AG09319 (cell line): Measurements from ENCODE around the gene ANKRD44.

Experiments
- DNase-seq: peaks from one replicate; pipeline ENCODE4 v3.0.0-alpha.2; 2010; ENCODE audit warnings: low read depth; ENCODE audit errors: extremely low read depth
- TF ChIP-seq, protein P1 (sequence below): IDR thresholded peaks from 2 replicates; pipeline ENCODE4 v1.5.1; 2011; ENCODE audit warnings: low read depth, mild to moderate bottlenecking, inconsistent platforms, low read length, moderate library complexity

ANKRD44 gene

DNA sequence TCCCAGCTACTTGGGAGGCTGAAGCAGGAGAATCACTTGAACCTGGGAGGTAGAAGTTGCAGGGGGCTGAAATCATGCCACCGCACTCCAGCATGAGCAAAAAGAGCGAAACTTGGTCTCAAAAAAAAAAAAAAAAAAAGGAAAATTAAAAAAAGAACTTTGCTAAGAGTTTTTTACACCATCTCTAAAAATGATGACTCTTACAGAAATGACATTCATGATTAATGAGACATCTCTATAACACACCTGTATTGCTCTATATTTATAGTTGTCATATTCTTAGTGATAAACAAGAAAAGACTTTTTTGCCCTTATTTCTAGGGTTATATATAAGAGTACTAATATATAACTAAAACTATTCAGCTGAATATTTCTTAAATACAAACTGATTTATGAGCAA lies 34.4 kb downstream of the ANKRD44 start:
- TF ChIP-seq, protein P1, sequence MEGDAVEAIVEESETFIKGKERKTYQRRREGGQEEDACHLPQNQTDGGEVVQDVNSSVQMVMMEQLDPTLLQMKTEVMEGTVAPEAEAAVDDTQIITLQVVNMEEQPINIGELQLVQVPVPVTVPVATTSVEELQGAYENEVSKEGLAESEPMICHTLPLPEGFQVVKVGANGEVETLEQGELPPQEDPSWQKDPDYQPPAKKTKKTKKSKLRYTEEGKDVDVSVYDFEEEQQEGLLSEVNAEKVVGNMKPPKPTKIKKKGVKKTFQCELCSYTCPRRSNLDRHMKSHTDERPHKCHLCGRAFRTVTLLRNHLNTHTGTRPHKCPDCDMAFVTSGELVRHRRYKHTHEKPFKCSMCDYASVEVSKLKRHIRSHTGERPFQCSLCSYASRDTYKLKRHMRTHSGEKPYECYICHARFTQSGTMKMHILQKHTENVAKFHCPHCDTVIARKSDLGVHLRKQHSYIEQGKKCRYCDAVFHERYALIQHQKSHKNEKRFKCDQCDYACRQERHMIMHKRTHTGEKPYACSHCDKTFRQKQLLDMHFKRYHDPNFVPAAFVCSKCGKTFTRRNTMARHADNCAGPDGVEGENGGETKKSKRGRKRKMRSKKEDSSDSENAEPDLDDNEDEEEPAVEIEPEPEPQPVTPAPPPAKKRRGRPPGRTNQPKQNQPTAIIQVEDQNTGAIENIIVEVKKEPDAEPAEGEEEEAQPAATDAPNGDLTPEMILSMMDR, result no peak
- DNase-seq, result no peak

DNA sequence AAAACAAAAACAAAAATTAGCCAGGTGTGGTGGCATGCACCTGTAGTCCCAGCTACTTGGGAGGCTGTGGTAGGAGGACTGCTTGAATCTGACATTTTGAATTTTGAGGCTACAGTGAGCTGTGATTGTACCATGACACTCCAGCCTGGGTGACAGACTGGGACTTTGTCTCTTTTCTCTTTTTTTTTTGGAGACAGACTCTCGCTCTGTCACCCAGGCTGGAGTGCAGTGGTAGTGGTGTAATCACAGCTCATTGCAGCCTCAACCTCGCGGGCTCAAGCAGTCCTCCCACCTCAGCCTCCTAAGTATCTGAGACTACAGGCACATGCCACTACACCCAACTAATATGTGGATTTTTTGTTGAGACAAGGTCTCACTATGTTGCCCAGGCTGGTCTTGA lies 35.6 kb downstream of the ANKRD44 start:
- TF ChIP-seq, protein P1, result no peak
- DNase-seq, result no peak

DNA sequence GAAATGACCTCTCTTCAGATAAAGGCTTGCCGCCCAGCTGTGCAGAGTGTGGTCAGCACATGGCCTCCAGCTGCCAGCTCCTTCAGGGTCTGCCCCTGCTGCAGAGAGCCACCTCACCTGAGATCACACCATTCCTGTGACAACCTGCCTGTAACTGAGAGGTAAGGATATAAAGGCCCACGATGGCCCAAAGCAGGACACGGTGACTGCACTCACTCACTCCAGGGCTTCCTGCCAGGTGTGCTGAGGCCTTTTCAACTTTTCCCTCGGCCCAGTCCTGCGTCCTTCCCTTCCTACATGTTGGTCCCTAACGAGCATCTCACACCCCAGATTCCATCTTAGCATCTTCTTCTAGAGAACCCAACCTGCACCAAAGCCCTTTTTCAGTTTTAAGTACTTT lies 36.2 kb downstream of the ANKRD44 start:
- DNase-seq, result no peak
- TF ChIP-seq, protein P1, result no peak

DNA sequence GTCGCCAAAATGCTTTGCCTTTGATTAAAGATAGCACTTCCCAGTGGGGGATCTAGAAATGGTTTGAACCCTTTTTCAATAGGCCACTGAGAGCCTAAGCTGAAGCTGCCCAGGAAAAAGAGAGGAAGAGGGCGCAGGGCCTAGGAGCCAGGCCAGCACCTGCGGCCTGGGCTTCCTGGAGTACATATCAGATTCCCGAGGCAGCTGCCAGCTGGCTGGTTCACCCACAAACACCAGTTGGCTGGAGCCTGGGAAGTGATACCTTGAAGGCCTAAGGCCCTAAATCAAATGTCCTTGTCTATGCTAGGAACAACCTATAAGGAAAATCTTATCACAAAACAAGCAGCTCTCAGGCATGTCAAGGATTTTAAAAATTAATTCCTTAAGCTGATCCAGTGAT lies 37.1 kb downstream of the ANKRD44 start:
- DNase-seq, result no peak
- TF ChIP-seq, protein P1, result no peak

DNA sequence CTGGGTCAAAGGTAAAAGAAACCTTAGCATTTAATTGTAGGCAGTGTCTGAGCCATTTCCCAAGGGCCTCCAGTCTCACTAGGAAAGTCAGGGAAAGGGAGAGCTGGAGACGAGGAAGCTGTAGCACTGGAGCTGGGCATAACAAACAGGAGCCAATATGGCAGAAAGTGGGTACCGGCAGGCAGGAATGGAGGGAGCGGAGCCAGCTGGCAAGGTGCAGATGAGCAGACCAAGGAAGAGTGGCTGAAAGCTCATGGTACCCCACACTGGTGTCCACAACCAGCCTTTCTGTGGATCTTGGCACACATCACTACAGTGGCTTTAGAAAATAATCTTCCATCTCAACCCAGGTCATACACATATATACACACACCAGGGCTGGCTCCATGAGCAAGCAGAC lies 40.0 kb downstream of the ANKRD44 start:
- DNase-seq, result no peak
- TF ChIP-seq, protein P1, result no peak

DNA sequence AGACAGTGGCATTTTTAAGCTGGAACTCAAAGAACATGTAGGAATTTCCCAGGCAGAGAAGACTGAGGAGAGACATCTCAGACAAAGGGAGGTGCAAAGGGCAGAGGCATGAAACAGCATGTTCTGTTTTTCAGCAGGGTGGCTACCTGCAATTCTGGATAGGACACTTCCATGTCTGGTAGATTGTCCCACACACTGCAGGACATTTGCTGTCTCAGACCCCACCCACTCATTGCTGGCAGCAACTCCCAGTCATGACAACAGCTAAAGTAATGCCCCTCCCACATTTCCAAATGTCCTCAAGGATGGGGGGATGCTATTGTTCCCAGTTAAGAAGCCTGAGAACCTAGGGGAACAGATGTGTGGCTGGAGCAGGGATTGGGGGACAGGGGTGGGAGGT lies 40.8 kb downstream of the ANKRD44 start:
- TF ChIP-seq, protein P1, result no peak
- DNase-seq, result no peak

DNA sequence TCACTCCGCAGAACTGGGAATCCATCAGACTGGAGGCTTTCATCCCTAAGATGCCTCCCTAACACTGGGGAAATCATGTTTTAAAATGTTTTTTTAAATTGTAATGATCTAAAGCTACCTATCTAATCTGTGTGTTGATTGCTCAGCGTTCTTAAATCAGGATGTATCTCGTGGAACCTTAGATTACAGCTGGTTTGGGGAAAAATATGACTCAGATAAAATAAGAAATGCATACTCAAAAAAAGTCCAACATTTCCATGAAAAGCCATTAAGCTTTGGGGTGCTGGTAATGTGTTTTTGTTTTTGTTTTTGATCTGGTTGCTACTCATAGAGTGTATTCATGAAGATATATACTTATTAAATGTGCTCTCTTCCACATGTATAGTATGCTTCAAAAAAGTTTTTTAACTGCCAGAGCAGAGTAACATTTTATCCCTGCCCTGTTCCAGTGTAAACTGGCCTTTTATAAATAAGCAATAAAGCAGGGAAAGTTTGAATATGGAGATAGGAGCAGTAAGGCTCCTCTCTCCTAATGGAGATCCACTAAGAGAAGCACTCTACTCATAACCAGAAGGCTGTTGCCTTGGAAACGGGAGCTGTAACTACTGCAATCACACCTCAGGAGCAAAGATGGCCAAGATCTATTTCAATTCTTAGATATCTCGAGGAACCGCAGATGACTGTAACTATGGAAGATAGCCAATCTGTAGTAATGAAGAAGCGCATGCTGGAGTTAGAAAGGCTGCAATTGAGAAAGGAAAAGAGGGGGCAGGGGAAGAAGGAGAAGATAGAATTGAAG lies 41.6 kb downstream of the ANKRD44 start:
- no peak for DNase-seq

More for the DNA sequence above, 41.6 kb downstream of the ANKRD44 start:
- TF ChIP-seq, protein P1, result no peak
